Measurements from ENCODE around the gene UCK2.

Gene UCK2

DNA sequence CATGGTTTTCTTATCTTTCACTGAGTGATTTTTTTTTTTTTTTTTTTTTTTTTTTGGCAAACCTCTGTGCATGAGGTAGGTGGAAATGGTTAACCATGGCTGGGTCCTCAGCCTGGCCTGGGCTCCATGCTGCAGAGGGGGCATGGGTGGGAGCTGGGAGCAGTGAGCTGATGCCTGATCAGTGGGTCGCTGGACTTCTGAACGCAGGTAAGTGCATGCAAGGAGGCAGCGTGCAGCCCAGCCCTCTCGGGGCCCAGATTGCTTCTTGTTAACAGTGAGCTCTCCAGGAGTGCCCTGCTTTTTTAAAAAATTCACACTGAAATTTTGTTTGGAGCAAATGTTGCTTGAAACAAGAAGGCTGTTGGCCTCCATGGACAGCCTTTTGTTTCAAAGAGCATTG, 75.2 kb downstream of the UCK2 start:
- TF ChIP-seq POLR2AphosphoS5 (IDR thresholded peaks at IDR 0.05; ENCODE audit: low read depth) = no peak
- TF ChIP-seq GABPA (IDR thresholded peaks at IDR 0.05; ENCODE audit: low read depth) = no peak
- TF ChIP-seq SPI1 (IDR thresholded peaks at IDR 0.05; ENCODE audit: borderline replicate concordance, low read depth) = no peak
- TF ChIP-seq, protein P1, sequence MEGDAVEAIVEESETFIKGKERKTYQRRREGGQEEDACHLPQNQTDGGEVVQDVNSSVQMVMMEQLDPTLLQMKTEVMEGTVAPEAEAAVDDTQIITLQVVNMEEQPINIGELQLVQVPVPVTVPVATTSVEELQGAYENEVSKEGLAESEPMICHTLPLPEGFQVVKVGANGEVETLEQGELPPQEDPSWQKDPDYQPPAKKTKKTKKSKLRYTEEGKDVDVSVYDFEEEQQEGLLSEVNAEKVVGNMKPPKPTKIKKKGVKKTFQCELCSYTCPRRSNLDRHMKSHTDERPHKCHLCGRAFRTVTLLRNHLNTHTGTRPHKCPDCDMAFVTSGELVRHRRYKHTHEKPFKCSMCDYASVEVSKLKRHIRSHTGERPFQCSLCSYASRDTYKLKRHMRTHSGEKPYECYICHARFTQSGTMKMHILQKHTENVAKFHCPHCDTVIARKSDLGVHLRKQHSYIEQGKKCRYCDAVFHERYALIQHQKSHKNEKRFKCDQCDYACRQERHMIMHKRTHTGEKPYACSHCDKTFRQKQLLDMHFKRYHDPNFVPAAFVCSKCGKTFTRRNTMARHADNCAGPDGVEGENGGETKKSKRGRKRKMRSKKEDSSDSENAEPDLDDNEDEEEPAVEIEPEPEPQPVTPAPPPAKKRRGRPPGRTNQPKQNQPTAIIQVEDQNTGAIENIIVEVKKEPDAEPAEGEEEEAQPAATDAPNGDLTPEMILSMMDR (IDR thresholded peaks at IDR 0.05; ENCODE audit: insufficient read depth, low read length) = no peak
- TF ChIP-seq, protein P2, sequence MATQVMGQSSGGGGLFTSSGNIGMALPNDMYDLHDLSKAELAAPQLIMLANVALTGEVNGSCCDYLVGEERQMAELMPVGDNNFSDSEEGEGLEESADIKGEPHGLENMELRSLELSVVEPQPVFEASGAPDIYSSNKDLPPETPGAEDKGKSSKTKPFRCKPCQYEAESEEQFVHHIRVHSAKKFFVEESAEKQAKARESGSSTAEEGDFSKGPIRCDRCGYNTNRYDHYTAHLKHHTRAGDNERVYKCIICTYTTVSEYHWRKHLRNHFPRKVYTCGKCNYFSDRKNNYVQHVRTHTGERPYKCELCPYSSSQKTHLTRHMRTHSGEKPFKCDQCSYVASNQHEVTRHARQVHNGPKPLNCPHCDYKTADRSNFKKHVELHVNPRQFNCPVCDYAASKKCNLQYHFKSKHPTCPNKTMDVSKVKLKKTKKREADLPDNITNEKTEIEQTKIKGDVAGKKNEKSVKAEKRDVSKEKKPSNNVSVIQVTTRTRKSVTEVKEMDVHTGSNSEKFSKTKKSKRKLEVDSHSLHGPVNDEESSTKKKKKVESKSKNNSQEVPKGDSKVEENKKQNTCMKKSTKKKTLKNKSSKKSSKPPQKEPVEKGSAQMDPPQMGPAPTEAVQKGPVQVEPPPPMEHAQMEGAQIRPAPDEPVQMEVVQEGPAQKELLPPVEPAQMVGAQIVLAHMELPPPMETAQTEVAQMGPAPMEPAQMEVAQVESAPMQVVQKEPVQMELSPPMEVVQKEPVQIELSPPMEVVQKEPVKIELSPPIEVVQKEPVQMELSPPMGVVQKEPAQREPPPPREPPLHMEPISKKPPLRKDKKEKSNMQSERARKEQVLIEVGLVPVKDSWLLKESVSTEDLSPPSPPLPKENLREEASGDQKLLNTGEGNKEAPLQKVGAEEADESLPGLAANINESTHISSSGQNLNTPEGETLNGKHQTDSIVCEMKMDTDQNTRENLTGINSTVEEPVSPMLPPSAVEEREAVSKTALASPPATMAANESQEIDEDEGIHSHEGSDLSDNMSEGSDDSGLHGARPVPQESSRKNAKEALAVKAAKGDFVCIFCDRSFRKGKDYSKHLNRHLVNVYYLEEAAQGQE (IDR thresholded peaks at IDR 0.05; ENCODE audit: insufficient replicate concordance, low read depth) = no peak
- DNase-seq (ENCODE audit: low read depth in 1 of 2, low spot score in 1 of 2) = no peak
- H3K27me3 ChIP-seq (ENCODE audit: insufficient read depth, poor library complexity, severe bottlenecking) = no peaks in the 10 kb centered on the region
- H3K4me3 ChIP-seq (replicated peaks; ENCODE audit: insufficient read depth, low read length) = no peak overlapping the region
- no peak overlapping the region for H3K27ac ChIP-seq (replicated peaks)

DNA sequence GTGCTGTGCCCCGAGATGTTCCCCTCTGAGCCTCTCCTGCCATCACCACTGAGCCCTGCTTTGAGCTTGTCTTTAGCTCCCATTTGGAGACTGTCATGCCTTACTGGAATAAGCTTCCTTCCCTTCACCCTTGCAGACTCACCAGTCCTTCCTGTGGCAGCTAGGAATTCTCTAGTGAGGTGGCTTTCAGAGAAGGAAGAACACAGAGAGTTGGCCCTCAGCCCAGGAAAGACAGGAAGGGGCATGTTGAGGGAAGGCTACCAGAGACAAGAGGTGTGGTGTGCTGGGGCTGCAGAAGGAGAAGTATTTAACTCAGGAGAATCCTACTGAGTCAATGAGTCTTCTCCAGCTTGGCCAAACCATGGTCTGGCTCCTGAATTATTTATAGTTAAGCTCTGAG, 76.3 kb downstream of the UCK2 start:
- Histone ChIP-seq H3K27me3 (ENCODE audit: insufficient read depth, poor library complexity, severe bottlenecking) (no peaks in the 10 kb centered on the region), H3K4me3 (replicated peaks; ENCODE audit: insufficient read depth, low read length) (no peak overlapping the region), H3K27ac (replicated peaks) (no peak overlapping the region)
- TF ChIP-seq GABPA (IDR thresholded peaks at IDR 0.05; ENCODE audit: low read depth) (no peak), POLR2AphosphoS5 (IDR thresholded peaks at IDR 0.05; ENCODE audit: low read depth) (no peak), SPI1 (IDR thresholded peaks at IDR 0.05; ENCODE audit: borderline replicate concordance, low read depth) (no peak)
- TF ChIP-seq, protein P1 (IDR thresholded peaks at IDR 0.05; ENCODE audit: insufficient read depth, low read length) = no peak
- TF ChIP-seq, protein P2 (IDR thresholded peaks at IDR 0.05; ENCODE audit: insufficient replicate concordance, low read depth) = no peak
- DNase-seq (ENCODE audit: low read depth in 1 of 2, low spot score in 1 of 2) = no peak

DNA sequence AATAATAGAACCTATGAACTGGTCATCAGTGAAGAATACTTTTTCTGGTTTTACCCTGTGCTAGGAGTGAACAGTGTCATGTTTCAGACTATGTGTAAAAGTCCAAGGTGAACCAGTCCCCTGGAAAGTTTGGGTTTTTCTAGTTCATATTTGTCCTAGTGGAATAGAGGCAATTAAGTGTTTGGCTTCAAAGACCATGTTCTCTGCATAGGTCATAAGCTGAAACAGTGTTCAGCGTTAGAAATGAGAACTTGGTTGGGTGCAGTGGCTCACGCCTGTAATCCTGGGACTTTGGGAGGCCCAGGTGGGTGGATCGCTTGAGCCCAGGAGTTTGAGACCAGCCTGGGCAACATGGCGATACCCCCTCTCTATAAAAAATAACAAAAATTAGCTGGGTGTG, 77.5 kb downstream of the UCK2 start:
- DNase-seq (ENCODE audit: low read depth in 1 of 2, low spot score in 1 of 2) = no peak
- no peak overlapping the region for H3K27ac ChIP-seq (replicated peaks)
- H3K27me3 ChIP-seq (ENCODE audit: insufficient read depth, poor library complexity, severe bottlenecking) = no peaks in the 10 kb centered on the region
- TF ChIP-seq, protein P1 (IDR thresholded peaks at IDR 0.05; ENCODE audit: insufficient read depth, low read length) = no peak
- no peak overlapping the region for H3K4me3 ChIP-seq (replicated peaks; ENCODE audit: insufficient read depth, low read length)

DNA sequence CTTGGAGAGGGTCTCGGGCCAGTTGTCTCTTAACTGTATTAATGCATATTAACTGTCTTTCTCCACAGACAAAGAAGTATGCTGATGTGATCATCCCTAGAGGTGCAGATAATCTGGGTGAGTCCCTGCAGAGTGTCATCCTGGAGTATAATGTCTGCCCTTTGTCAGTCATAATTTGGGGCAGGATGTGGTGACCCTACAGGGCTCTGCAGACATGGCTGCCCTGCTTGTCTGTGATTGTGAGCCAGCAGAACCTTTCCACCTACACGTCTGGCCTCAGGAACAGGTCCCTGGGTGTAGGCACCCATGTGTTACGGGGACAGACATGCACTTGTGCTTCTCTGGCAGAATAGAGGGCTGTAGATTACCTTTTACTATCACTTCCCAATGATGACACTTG, 78.4 kb downstream of the UCK2 start:
- Histone ChIP-seq H3K27ac (replicated peaks) (no peak overlapping the region), H3K4me3 (replicated peaks; ENCODE audit: insufficient read depth, low read length) (no peak overlapping the region), H3K27me3 (ENCODE audit: insufficient read depth, poor library complexity, severe bottlenecking) (no peaks in the 10 kb centered on the region)
- DNase-seq (ENCODE audit: low read depth in 1 of 2, low spot score in 1 of 2) = no peak
- TF ChIP-seq POLR2AphosphoS5 (IDR thresholded peaks at IDR 0.05; ENCODE audit: low read depth) (no peak), SPI1 (IDR thresholded peaks at IDR 0.05; ENCODE audit: borderline replicate concordance, low read depth) (no peak), GABPA (IDR thresholded peaks at IDR 0.05; ENCODE audit: low read depth) (no peak)
- TF ChIP-seq, protein P1 (IDR thresholded peaks at IDR 0.05; ENCODE audit: insufficient read depth, low read length) = no peak
- TF ChIP-seq, protein P2 (IDR thresholded peaks at IDR 0.05; ENCODE audit: insufficient replicate concordance, low read depth) = no peak
